ACC112 (cell line): ENCODE measurements around the gene AKAP13.
A peak's percentile ranks its signal among the peaks of the same experiment; 100 is the strongest.

ENCODE experiments used
- H2AFZ ChIP-seq: fragments of 200-600 bp; sonication (generic); one replicate; pipeline ENCODE4 v1.6.0; 2017; ENCODE audit warnings: antibody characterized with exemption, low read length; ENCODE audit not compliant: unreplicated experiment
- H3K27ac ChIP-seq: fragments of 200-600 bp; sonication (generic); 2 replicates; pipeline ENCODE4 v1.5.1; 2014; ENCODE audit warnings: low read depth, mild to moderate bottlenecking, antibody characterized with exemption, low read length, moderate library complexity
- H3K27me3 ChIP-seq: fragments of 200-600 bp; sonication (generic); 2 replicates; pipeline ENCODE4 v1.6.1; 2014; ENCODE audit warnings: mild to moderate bottlenecking, antibody characterized with exemption, low read length, moderate library complexity, mixed read lengths; ENCODE audit not compliant: insufficient read depth
- H3K36me3 ChIP-seq: fragments of 200-600 bp; sonication (generic); 2 replicates; pipeline ENCODE4 v1.6.1; 2016; ENCODE audit warnings: mild to moderate bottlenecking, antibody characterized with exemption, low read length, moderate library complexity, mixed read lengths; ENCODE audit not compliant: insufficient read depth
- H3K4me1 ChIP-seq: fragments of 200-600 bp; sonication (generic); one replicate; pipeline ENCODE4 v1.6.1; 2016; ENCODE audit warnings: low read length, mixed read lengths; ENCODE audit not compliant: insufficient read depth, unreplicated experiment, control insufficient read depth
- H3K4me3 ChIP-seq: fragments of 200-600 bp; sonication (generic); 2 replicates; pipeline ENCODE4 v1.5.1; 2014; ENCODE audit warnings: mild to moderate bottlenecking, low read depth, low read length
- H3K79me2 ChIP-seq: fragments of 200-600 bp; sonication (generic); one replicate; pipeline ENCODE4 v1.6.0; 2016; ENCODE audit warnings: low read length; ENCODE audit not compliant: control insufficient read depth, unreplicated experiment, insufficient read depth

Gene AKAP13, protein sequence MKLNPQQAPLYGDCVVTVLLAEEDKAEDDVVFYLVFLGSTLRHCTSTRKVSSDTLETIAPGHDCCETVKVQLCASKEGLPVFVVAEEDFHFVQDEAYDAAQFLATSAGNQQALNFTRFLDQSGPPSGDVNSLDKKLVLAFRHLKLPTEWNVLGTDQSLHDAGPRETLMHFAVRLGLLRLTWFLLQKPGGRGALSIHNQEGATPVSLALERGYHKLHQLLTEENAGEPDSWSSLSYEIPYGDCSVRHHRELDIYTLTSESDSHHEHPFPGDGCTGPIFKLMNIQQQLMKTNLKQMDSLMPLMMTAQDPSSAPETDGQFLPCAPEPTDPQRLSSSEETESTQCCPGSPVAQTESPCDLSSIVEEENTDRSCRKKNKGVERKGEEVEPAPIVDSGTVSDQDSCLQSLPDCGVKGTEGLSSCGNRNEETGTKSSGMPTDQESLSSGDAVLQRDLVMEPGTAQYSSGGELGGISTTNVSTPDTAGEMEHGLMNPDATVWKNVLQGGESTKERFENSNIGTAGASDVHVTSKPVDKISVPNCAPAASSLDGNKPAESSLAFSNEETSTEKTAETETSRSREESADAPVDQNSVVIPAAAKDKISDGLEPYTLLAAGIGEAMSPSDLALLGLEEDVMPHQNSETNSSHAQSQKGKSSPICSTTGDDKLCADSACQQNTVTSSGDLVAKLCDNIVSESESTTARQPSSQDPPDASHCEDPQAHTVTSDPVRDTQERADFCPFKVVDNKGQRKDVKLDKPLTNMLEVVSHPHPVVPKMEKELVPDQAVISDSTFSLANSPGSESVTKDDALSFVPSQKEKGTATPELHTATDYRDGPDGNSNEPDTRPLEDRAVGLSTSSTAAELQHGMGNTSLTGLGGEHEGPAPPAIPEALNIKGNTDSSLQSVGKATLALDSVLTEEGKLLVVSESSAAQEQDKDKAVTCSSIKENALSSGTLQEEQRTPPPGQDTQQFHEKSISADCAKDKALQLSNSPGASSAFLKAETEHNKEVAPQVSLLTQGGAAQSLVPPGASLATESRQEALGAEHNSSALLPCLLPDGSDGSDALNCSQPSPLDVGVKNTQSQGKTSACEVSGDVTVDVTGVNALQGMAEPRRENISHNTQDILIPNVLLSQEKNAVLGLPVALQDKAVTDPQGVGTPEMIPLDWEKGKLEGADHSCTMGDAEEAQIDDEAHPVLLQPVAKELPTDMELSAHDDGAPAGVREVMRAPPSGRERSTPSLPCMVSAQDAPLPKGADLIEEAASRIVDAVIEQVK (N-terminal part only)

DNA sequence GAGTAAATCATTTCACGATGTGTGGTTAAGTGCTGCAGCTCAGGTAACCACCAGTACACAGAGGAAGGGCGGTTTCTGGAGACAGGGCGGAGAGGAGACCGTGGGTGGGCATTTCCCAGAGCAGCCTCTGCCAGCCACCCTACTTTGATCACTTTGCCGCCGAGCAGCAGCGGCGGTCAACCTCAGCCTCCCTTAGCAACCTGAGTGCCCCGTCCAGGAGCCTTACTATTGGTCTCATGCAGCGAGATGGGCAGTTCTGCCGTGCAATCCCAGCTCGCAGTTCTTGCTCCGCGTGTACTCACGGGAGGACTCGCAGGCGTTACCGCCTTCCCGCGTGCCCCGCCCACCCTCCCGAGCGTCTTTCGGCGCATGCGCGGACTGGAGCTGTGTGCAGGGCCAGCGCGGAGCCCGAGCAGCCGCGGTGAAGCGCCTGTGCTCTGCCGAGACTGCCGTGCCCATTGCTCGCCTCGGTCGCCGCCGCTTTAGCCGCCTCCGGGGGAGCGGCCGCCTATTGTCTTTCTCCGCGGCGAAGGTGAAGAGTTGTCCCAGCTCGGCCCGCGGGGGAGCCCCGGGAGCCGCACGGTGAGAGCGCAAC is at the start of gene AKAP13:
AKAP13 (plus strand) TSS at position 387 of the 595 bp plus-strand sequence. CDS start 105,118 bp downstream, outside the sequence.
- H3K79me2 ChIP-seq = peaks cover 44% of the 10 kb centered on the region
- H3K4me3 ChIP-seq = peak within 1 kb of the TSS; percentile 80
- H3K4me1 ChIP-seq = peaks cover 18% of the 10 kb centered on the region
- peak within 1 kb of the TSS; percentile 29 for H2AFZ ChIP-seq
- peak within 1 kb of the TSS; percentile 61 for H3K27ac ChIP-seq
- H3K27me3 ChIP-seq = no peaks in the 10 kb centered on the region
- no peaks in the 10 kb centered on the region for H3K36me3 ChIP-seq

DNA sequence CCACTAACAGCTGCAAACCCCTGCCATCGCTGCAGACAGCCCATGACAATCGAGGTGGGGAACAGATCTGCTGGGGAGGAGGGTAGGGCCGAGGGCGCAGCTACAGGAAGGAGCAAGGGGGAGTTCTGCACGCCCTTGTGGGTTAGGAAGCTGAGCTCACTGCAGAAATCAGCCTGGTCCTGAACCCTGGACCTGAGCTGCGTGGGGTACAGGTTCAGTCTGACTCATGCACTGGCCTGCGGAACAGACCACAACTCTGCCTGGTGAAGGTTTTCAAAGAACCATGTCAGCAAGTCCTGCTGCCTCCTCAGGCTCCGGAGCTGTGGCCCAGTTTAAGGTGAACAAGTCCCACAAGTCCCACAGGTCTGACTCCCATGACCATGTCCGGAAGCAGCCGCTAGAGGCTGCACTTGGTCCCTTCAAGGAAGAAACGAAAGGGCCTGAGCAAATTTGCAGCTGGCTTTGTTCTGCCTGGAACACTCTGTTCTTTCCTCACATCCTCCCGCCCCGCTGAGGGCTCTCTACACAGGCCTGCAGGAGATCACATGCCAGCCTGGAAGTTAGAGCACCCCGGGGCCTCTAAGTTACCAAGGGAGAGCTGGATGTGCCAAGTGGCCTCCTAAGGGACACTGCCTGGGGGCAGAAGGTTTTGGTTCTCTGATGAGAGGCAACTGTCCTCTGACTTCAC is 49.4 kb upstream of the AKAP13 start:
- Histone ChIP-seq H2AFZ (peak overlapping the region; percentile 91), H3K4me3 (peak overlapping the region; percentile 82), H3K27ac (peak overlapping the region; percentile 78), H3K27me3 (no peaks in the 10 kb centered on the region), H3K4me1 (peaks cover 30% of the 10 kb centered on the region), H3K36me3 (no peaks in the 10 kb centered on the region), H3K79me2 (no peaks in the 10 kb centered on the region)

DNA sequence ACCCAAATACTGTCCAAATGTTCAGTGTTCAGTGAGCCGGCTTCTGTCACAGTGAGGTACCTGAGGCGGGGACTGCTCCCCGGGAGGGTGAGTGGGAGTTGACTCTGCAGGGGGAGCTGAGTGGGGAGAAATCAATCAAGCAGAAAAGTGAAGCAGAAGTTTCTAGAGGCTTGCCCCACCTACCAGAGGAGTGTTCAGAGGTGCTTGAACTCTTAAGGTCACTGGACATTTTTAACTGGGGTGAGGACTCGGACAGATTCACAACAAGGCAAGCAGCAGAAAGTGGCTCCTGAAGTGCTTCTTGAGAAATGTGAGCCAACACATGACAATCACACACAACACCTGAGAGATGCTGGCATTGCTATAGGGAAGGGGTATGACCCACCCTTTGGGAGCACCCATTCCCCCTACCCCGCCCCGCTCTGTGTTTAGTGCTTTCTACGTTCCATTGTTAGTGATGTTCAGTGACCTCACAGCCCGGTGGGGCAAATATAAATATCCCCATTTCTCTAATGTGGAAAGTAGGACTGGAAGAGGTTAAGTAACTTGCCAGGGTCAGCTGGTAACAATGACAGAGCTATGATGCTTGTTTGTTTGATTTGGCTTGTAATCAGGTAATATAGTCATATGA is 48.6 kb upstream of the AKAP13 start:
- no peak overlapping the region for H3K4me3 ChIP-seq
- H3K4me1 ChIP-seq = peaks cover 30% of the 10 kb centered on the region
- H2AFZ ChIP-seq = peak overlapping the region; percentile 91

DNA sequence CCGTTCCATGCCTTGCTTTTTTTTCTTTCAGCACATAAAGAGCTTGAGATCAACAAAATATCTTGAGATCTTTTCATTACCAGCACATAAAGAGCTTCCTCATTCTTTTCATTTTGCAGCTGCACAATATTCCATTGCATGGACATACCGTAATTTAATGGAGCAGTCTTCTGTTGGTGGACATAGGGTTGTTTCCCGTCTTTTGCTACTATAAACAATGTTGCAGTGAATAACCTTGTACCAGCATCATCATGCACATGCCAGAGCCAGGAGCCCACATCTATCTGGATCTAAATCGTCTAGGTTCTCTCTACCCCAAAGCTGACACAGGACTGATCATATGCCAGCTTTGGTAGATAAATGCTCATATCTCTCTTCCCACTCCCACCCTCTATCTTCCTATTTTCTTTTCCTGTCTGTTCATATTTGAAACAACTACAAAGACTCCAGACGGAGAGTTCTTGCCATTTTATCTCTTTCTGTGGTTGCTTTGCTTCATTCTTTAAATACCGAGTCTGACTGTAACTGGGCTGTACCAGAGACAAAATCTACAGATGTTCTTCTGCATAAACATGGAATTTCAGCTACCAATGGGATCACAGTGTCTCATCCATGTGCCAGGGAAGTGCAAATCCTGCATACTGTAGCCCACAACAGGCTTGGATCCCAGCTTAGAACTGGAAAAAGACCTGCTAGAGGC is 47.1 kb upstream of the AKAP13 start:
- H3K27me3 ChIP-seq = no peaks in the 10 kb centered on the region
- H2AFZ ChIP-seq = peak overlapping the region; percentile 26
- H3K4me1 ChIP-seq = peaks cover 30% of the 10 kb centered on the region
- H3K79me2 ChIP-seq = no peaks in the 10 kb centered on the region
- H3K27ac ChIP-seq = peak overlapping the region; percentile 41
- H3K4me3 ChIP-seq = 0 out of 2 replicates have a peak overlapping the region, but pooled peaks have one; percentile 0
- no peaks in the 10 kb centered on the region for H3K36me3 ChIP-seq

More for the DNA sequence above, 48.6 kb upstream of the AKAP13 start:
- Histone ChIP-seq H3K36me3 (no peaks in the 10 kb centered on the region), H3K27me3 (no peaks in the 10 kb centered on the region), H3K79me2 (no peaks in the 10 kb centered on the region), H3K27ac (peak overlapping the region; percentile 78)

DNA sequence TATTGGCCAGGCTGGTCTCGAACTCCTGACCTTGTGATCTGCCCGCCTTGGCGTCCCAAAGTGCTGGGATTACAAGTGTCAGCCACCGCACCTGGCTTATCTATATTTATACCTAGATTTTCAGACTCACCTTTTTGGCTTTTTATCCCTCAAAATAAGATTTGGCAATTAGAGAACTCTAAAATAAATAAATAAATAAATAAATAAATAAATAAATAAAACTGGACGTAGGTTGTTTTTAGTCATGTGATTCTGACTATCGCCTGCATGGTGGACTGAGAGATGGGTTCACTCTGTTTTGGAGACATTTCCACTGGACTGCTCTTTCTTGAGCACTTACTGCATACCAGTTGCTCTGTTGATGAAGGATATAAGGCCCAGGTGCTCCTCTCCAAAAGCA is 46.2 kb upstream of the AKAP13 start:
- Histone ChIP-seq H2AFZ (no peak overlapping the region), H3K79me2 (no peaks in the 10 kb centered on the region), H3K36me3 (no peaks in the 10 kb centered on the region), H3K27me3 (no peaks in the 10 kb centered on the region), H3K27ac (no peak overlapping the region), H3K4me3 (no peak overlapping the region), H3K4me1 (peaks cover 30% of the 10 kb centered on the region)

DNA sequence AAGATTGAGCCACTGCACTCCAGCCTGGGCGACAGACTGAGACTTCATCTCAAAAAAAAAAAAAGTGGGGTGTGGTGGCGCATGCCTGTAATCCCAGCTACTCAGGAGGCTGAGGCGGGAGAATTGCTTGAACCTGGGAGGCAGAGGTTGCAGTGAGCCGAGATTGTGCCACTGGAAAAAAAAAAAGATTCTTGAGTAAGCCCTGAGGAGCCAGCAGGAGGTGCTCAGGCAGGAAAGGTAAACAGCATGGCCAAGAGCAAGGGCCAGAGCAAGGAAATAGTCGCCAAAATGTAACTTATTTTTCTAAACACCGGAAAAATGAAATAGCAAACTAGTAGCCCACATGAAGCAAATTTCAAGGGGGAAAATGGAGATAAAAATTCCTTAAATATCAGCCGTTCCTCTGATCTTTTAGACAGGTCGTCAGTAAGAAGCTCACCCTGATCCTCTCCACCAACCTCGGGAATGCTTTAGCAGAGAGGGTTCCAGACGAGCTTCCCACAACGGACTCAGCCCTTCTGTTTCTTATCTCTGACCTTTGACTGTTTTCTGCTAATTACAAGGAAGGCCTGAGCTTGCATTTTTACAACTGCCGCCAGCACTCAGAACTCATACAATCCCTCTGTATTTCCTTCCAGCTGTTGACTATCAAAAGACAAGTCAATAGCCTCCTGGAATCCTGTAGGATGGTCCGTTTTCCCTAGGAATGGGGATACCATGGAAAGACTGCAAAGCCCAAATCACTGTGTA is 45.0 kb upstream of the AKAP13 start:
- H3K27ac ChIP-seq = no peak overlapping the region
- H3K4me3 ChIP-seq = no peak overlapping the region
- H3K79me2 ChIP-seq = no peaks in the 10 kb centered on the region
- H3K36me3 ChIP-seq = no peaks in the 10 kb centered on the region
- no peak overlapping the region for H2AFZ ChIP-seq
- peaks cover 28% of the 10 kb centered on the region for H3K4me1 ChIP-seq
- no peaks in the 10 kb centered on the region for H3K27me3 ChIP-seq

DNA sequence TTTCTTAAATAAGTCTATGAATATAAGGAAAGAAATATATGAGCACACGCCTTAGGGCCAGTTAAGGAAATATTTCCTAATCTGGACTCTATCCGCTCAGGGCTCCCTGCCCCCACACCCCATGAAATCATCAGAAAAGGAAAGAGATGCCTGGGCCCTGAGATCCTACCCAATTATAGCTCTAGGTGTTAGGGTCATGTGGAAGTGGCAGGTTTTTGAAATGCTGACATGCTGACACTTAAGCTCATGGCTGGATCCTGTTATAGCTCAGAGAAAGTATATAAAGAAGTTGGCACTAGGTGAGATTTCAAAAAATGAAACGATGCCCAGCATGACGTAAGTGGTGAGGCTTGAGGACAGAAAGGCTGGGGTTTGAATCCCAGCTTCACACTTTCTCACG is 43.5 kb upstream of the AKAP13 start:
- Histone ChIP-seq H3K4me3 (no peak overlapping the region), H3K4me1 (peaks cover 13% of the 10 kb centered on the region), H3K79me2 (no peaks in the 10 kb centered on the region), H2AFZ (no peak overlapping the region), H3K36me3 (no peaks in the 10 kb centered on the region), H3K27me3 (no peaks in the 10 kb centered on the region), H3K27ac (no peak overlapping the region)

DNA sequence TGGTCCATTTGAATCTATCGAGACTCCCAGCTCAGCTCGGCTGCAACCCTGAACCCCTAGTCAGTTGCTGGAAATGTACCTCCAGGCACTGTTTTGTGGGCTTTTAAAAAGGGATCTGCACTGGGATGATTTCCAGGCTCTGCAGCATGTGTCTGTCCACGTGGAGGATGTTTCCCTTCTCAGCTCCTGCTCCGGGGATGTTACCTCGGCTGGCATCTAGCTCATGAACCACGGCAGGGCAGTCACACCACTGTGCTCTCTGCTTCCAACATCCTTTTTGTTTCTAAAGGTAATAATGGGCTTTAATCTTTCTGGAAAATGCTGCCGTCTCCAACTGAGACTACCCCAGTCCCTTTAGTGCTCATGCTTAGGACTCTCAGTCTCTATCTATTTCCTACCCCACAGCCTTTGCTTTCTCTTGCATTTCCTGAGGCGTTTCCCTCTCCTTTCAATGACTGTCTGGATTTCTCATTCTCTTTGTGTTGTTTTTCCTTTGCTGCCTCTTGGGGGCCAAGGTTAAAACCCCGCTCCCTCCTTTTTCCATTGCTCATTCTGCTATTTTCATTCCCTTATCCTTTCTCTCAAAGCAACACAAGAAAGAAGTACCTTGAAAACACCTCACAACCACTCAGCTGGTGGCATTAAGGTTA is 42.9 kb upstream of the AKAP13 start:
- Histone ChIP-seq H3K36me3 (no peaks in the 10 kb centered on the region), H3K79me2 (no peaks in the 10 kb centered on the region), H3K27ac (no peak overlapping the region), H3K4me3 (no peak overlapping the region), H3K27me3 (no peaks in the 10 kb centered on the region), H2AFZ (no peak overlapping the region), H3K4me1 (peaks cover 9% of the 10 kb centered on the region)
